Measurements from ENCODE around the gene NTM. TPM values are rescaled to one million over a fixed set of nuclear protein-coding genes. Genes with fewer than 3 reads are reported as not detected.

NTM gene
- total and polyA plus RNA-seq, 2 donors (not counting 1 experiment from before 2014, with no cell fraction given): 12.3 to 28.6 TPM

DNA sequence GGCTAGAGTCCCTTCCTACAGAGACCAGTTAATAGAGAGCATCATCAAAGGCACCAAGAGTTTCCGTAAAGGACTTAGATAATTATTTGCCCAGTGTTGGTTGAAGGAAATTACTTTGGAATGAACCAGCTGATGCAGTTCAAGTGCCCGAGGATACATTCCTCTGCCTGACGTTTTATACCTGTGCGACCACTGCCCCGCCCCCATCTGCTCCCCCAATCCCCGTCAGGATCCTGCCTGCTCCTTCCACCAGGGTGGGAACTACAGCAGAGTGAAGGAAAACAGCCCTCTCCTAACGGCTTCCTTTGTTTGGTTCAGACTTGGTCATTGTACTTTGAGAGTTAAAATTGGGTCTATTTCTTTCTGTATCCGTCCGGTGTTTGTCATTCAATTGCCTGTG is 761.5 kb downstream of the NTM start:
- Histone ChIP-seq H3K9me3 (ENCODE audit: control insufficient read depth, insufficient read depth, low read depth, low read length) (no peaks in the 10 kb centered on the region), H2AFZ (ENCODE audit: low read length) (no peak overlapping the region), H3K27me3 (ENCODE audit: control insufficient read depth, insufficient read depth, low read length) (no peaks in the 10 kb centered on the region), H3K79me2 (ENCODE audit: control insufficient read depth, insufficient read depth, low read length) (no peaks in the 10 kb centered on the region), H3K4me2 (ENCODE audit: extremely low read depth, insufficient read depth, low read length) (no peak overlapping the region), H3K4me3 (replicated peaks in 1 of 4; ENCODE audit: control extremely low read depth in 1 of 4, insufficient read depth in 1 of 4, low read depth in 3 of 4, low read length in 4 of 4) (no peak overlapping the region), H3K27ac (ENCODE audit: insufficient read depth, low read length) (no peak overlapping the region), H4K20me1 (ENCODE audit: control insufficient read depth, extremely low read depth, insufficient read depth, low read length) (no peaks in the 10 kb centered on the region), H3K36me3 (ENCODE audit: control insufficient read depth, insufficient read depth, low read length) (no peaks in the 10 kb centered on the region), H3K4me1 (ENCODE audit: control insufficient read depth, extremely low read depth, insufficient read depth, low read length) (no peaks in the 10 kb centered on the region), H3K9ac (ENCODE audit: insufficient read depth, low read length) (no peak overlapping the region)
- TF ChIP-seq, protein P1, sequence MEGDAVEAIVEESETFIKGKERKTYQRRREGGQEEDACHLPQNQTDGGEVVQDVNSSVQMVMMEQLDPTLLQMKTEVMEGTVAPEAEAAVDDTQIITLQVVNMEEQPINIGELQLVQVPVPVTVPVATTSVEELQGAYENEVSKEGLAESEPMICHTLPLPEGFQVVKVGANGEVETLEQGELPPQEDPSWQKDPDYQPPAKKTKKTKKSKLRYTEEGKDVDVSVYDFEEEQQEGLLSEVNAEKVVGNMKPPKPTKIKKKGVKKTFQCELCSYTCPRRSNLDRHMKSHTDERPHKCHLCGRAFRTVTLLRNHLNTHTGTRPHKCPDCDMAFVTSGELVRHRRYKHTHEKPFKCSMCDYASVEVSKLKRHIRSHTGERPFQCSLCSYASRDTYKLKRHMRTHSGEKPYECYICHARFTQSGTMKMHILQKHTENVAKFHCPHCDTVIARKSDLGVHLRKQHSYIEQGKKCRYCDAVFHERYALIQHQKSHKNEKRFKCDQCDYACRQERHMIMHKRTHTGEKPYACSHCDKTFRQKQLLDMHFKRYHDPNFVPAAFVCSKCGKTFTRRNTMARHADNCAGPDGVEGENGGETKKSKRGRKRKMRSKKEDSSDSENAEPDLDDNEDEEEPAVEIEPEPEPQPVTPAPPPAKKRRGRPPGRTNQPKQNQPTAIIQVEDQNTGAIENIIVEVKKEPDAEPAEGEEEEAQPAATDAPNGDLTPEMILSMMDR (conservative IDR thresholded peaks at IDR 0.05 in 1 of 2, IDR thresholded peaks at IDR 0.05 in 1 of 2; ENCODE audit: low read depth in 1 of 2, low read length in 2 of 2): no peak
- no peak for TF ChIP-seq EZH2 (IDR thresholded peaks at IDR 0.05; ENCODE audit: low read length, missing control alignments)
- no peak for DNase-seq (ENCODE audit: low read depth in 2 of 2)

DNA sequence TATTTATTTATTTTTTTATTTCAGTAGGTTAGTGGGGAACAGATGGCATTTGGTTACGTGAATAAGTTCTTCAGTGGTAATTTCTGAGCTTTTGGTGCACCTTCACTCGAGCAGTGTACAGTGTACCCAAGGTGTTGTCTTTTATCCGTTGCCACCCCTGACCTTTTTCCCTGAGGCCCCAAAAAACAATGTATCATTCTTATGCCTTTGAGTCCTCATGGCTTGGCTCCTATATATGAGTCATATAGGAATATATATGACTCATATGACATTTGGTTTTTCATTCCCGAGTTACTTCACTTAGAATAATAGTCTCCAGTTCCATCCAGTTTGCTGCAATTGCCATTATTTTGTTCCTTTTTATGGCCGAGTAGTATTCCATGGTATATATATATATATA is 763.9 kb downstream of the NTM start:
- no peaks in the 10 kb centered on the region for H3K79me2 ChIP-seq (ENCODE audit: control insufficient read depth, insufficient read depth, low read length)
- H3K36me3 ChIP-seq (ENCODE audit: control insufficient read depth, insufficient read depth, low read length): no peaks in the 10 kb centered on the region
- H3K27ac ChIP-seq (ENCODE audit: insufficient read depth, low read length): no peak overlapping the region
- no peak overlapping the region for H2AFZ ChIP-seq (ENCODE audit: low read length)
- DNase-seq (ENCODE audit: low read depth in 2 of 2): peak; percentile 29 to 39
- H4K20me1 ChIP-seq (ENCODE audit: control insufficient read depth, extremely low read depth, insufficient read depth, low read length): no peaks in the 10 kb centered on the region
- no peaks in the 10 kb centered on the region for H3K9me3 ChIP-seq (ENCODE audit: control insufficient read depth, insufficient read depth, low read depth, low read length)
- no peak overlapping the region for H3K4me3 ChIP-seq (replicated peaks in 1 of 4; ENCODE audit: control extremely low read depth in 1 of 4, insufficient read depth in 1 of 4, low read depth in 3 of 4, low read length in 4 of 4)
- TF ChIP-seq, protein P1 (conservative IDR thresholded peaks at IDR 0.05 in 1 of 2, IDR thresholded peaks at IDR 0.05 in 1 of 2; ENCODE audit: low read depth in 1 of 2, low read length in 2 of 2): no peak
- no peak for TF ChIP-seq EZH2 (IDR thresholded peaks at IDR 0.05; ENCODE audit: low read length, missing control alignments)
- no peak overlapping the region for H3K9ac ChIP-seq (ENCODE audit: insufficient read depth, low read length)
- no peaks in the 10 kb centered on the region for H3K27me3 ChIP-seq (ENCODE audit: control insufficient read depth, insufficient read depth, low read length)
- H3K4me1 ChIP-seq (ENCODE audit: control insufficient read depth, extremely low read depth, insufficient read depth, low read length): no peaks in the 10 kb centered on the region
- no peak overlapping the region for H3K4me2 ChIP-seq (ENCODE audit: extremely low read depth, insufficient read depth, low read length)

DNA sequence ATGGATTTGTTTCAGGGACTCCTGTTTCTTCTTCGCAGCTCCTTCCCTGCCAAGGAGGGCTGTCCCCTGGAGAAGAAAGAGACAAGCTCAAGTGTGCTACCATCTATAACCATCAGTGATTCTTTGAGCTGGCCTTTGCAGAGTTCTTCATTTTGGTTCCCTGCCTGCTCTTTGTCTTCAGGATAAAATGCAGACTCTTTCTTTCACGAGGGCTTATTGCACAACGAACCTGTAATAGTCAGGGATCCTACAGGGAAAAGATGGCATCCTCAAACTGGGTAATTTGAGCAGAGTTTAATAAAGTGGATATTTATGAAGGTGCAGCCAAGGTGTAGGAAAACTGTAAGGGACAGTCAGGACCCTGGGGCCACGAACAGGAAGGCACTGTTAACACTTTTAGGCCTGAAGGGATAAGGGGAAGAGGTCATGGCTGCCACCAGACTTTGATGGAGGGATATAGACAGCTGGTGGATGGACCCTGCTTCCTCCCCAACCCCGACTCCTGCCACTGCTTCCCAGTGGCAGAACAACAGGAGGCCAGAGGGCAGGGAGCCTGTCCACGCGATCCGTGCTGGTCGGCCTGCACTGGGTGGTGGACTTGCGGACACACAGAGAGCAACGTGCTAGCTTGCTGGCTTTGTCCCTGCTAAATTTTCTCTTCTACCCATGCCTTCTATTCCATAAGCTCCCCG is 767.0 kb downstream of the NTM start:
- Histone ChIP-seq H3K4me2 (ENCODE audit: extremely low read depth, insufficient read depth, low read length) (no peak overlapping the region), H3K27me3 (ENCODE audit: control insufficient read depth, insufficient read depth, low read length) (no peaks in the 10 kb centered on the region), H3K27ac (ENCODE audit: insufficient read depth, low read length) (no peak overlapping the region), H3K79me2 (ENCODE audit: control insufficient read depth, insufficient read depth, low read length) (no peaks in the 10 kb centered on the region), H3K36me3 (ENCODE audit: control insufficient read depth, insufficient read depth, low read length) (no peaks in the 10 kb centered on the region), H3K9me3 (ENCODE audit: control insufficient read depth, insufficient read depth, low read depth, low read length) (no peaks in the 10 kb centered on the region), H3K4me1 (ENCODE audit: control insufficient read depth, extremely low read depth, insufficient read depth, low read length) (no peaks in the 10 kb centered on the region), H2AFZ (ENCODE audit: low read length) (no peak overlapping the region), H3K9ac (ENCODE audit: insufficient read depth, low read length) (no peak overlapping the region), H3K4me3 (replicated peaks in 1 of 4; ENCODE audit: control extremely low read depth in 1 of 4, insufficient read depth in 1 of 4, low read depth in 3 of 4, low read length in 4 of 4) (no peak overlapping the region), H4K20me1 (ENCODE audit: control insufficient read depth, extremely low read depth, insufficient read depth, low read length) (no peaks in the 10 kb centered on the region)
- DNase-seq (ENCODE audit: low read depth in 2 of 2): no peak
- no peak for TF ChIP-seq EZH2 (IDR thresholded peaks at IDR 0.05; ENCODE audit: low read length, missing control alignments)
